ENCODE data around the gene CCDC24. TPM values are rescaled to one million over a fixed set of nuclear protein-coding genes. Genes with fewer than 3 reads are reported as not detected.

Gene CCDC24
- 3.0 and 3.5 TPM in 2 replicates for total RNA-seq

GRCh38 chr1:43991476-43992231 is at the start of gene CCDC24:
Gene CCDC24, plus strand, starts transcription at chr1:43991599. Its CDS starts 280 bp downstream, at chr1:43991879.

GRCh38 chr1:43946236-43947060 is 45.0 kb upstream of the CCDC24 start, which contains the start of gene IPO13:
Gene IPO13, plus strand, starts transcription at chr1:43946950. Its CDS starts 651 bp downstream, at chr1:43947601.

GRCh38 chr1:43969746-43970466 is 21.5 kb upstream of the CCDC24 start, which contains the start of gene DPH2:
Gene DPH2, plus strand, starts transcription at chr1:43970010. Its CDS starts 166 bp downstream, at chr1:43970176.

GRCh38 chr1:43974443-43975248 is 16.8 kb upstream of the CCDC24 start, which contains the start of gene ATP6V0B:
Gene ATP6V0B, plus strand, starts transcription at chr1:43974960. Its CDS starts 81 bp downstream, at chr1:43975041.

GRCh38 chr1:43978551-43979260 is 12.7 kb upstream of the CCDC24 start, which contains the start of gene B4GALT2:
Gene B4GALT2, plus strand, starts transcription at chr1:43979210. Its CDS starts 1,951 bp downstream, at chr1:43981161.

GRCh38 chr1:44031252-44032169 is 40.1 kb downstream of the CCDC24 start, which contains the start of gene SLC6A9:
Gene SLC6A9, minus strand, starts transcription at chr1:44031462. Its CDS starts 7,185 bp downstream, at chr1:44024277.

Other genes starting within 250 kb of the CCDC24 start
- not detected in 2 replicates for gene ARTN, start 57.8 kb upstream of the CCDC24 start, total RNA-seq
- 14.4 and 17.3 TPM in 2 replicates for gene IPO13, start 44.6 kb upstream of the CCDC24 start, total RNA-seq
- gene DPH2, start 21.6 kb upstream of the CCDC24 start, total RNA-seq = 9.7 and 10.6 TPM in 2 replicates
- 48.4 and 57.2 TPM in 2 replicates for gene ATP6V0B, start 16.6 kb upstream of the CCDC24 start, total RNA-seq
- 77.1 and 96.3 TPM in 2 replicates for gene B4GALT2, start 12.4 kb upstream of the CCDC24 start, total RNA-seq
- 9.0 and 9.8 TPM in 2 replicates for gene SLC6A9, start 39.9 kb downstream of the CCDC24 start, total RNA-seq
- gene KLF17, start 127.2 kb downstream of the CCDC24 start, total RNA-seq = 1.2 and 1.4 TPM in 2 replicates
- gene KLF18, start 150.0 kb downstream of the CCDC24 start, total RNA-seq = not detected in 2 replicates
- 17.5 and 21.4 TPM in 2 replicates for gene DMAP1, start 221.9 kb downstream of the CCDC24 start, total RNA-seq

Data from articular chondrocyte of knee joint (primary cell).